Measurements from ENCODE around the gene USP22. TPM values are rescaled to one million over a fixed set of nuclear protein-coding genes. Genes with fewer than 3 reads are reported as not detected.
A peak's percentile ranks its signal among the peaks of the same experiment; 100 is the strongest.

Gene USP22
- total RNA-seq, 4 donors from 2014 or later, result 61.7 to 91.2 (median 78.0) TPM

- Histone ChIP-seq H3K9me3 (no peaks in the 10 kb centered on the region), H3K4me3 (no peak overlapping the region), H3K36me3 (no peaks in the 10 kb centered on the region), H3K27ac (no peak overlapping the region), H3K4me1 (no peaks in the 10 kb centered on the region), H3K27me3 (peaks cover 0 to 4% (median 0%) of the 10 kb centered on the region in 4 donors)
- TF ChIP-seq POLR2A (IDR thresholded peaks at IDR 0.05) (no peak), CTCF (IDR thresholded peaks at IDR 0.05) (no peak)
- DNase-seq, result no peak
- intact Hi-C loops (cut with DNase I), result no loop called here
- WGBS, 2 donors, result 79 to 83% methylated on average over 1 of the region's 1 CpG
Measured at GRCh38 chr17:20965492-20965891, 77.3 kb downstream of the USP22 start.

- no peak for DNase-seq
- Histone ChIP-seq H3K27ac (no peak overlapping the region), H3K27me3 (peaks cover 0 to 4% (median 0%) of the 10 kb centered on the region in 4 donors), H3K9me3 (no peaks in the 10 kb centered on the region), H3K4me3 (no peak overlapping the region), H3K36me3 (no peaks in the 10 kb centered on the region), H3K4me1 (no peaks in the 10 kb centered on the region)
- 40 to 42% methylated on average over 5 of the region's 5 CpGs for WGBS, 2 donors
- intact Hi-C loops (cut with DNase I), result no loop called here
- TF ChIP-seq CTCF (IDR thresholded peaks at IDR 0.05) (no peak), POLR2A (IDR thresholded peaks at IDR 0.05) (no peak)
Measured at GRCh38 chr17:20961586-20961985, 81.2 kb downstream of the USP22 start.

GRCh38 chr17:20960871-20961270 is 81.9 kb downstream of the USP22 start:
- Histone ChIP-seq H3K27me3 (peaks cover 0 to 4% (median 0%) of the 10 kb centered on the region in 4 donors), H3K4me1 (peaks cover 0 to 3% (median 0%) of the 10 kb centered on the region in 3 donors), H3K9me3 (no peaks in the 10 kb centered on the region), H3K36me3 (no peaks in the 10 kb centered on the region), H3K27ac (no peak overlapping the region), H3K4me3 (no peak overlapping the region)
- no peak for DNase-seq
- intact Hi-C loops (cut with DNase I), result no loop called here
- no peak for TF ChIP-seq POLR2A (IDR thresholded peaks at IDR 0.05)
- TF ChIP-seq CTCF (IDR thresholded peaks at IDR 0.05), result no peak
- WGBS, 2 donors, result 78 to 88% methylated on average over 7 of the region's 7 CpGs

- Histone ChIP-seq H3K4me1 (peaks cover 0 to 17% (median 5%) of the 10 kb centered on the region in 3 donors), H3K36me3 (no peaks in the 10 kb centered on the region), H3K27me3 (no peaks in the 10 kb centered on the region), H3K4me3 (no peak overlapping the region), H3K27ac (peak overlapping the region in 2 of 4 donors; percentile 62 to 67), H3K9me3 (no peaks in the 10 kb centered on the region)
- intact Hi-C loops (cut with DNase I), result no loop called here
- DNase-seq, result no peak
- WGBS, 2 donors, result 35 to 43% methylated on average over 6 of the region's 6 CpGs
- TF ChIP-seq CTCF (IDR thresholded peaks at IDR 0.05), result no peak
- no peak for TF ChIP-seq POLR2A (IDR thresholded peaks at IDR 0.05)
Measured at GRCh38 chr17:20955427-20956323, 87.1 kb downstream of the USP22 start.

- H3K4me3 ChIP-seq, result no peak overlapping the region
- WGBS, 2 donors, result 71 to 81% methylated on average over 4 of the region's 4 CpGs
- no peaks in the 10 kb centered on the region for H3K36me3 ChIP-seq
- H3K4me1 ChIP-seq, result peaks cover 0 to 17% (median 5%) of the 10 kb centered on the region in 3 donors
- DNase-seq, result no peak
- intact Hi-C loops (cut with DNase I), result no loop called here
- H3K9me3 ChIP-seq, result no peaks in the 10 kb centered on the region
- no peaks in the 10 kb centered on the region for H3K27me3 ChIP-seq
- no peak for TF ChIP-seq POLR2A (IDR thresholded peaks at IDR 0.05)
- TF ChIP-seq CTCF (IDR thresholded peaks at IDR 0.05), result no peak
- peak overlapping the region in 1 of 4 donors; percentile 62 for H3K27ac ChIP-seq
Measured at GRCh38 chr17:20954794-20955193, 88.0 kb downstream of the USP22 start.

Data from esophagus squamous epithelium (tissue), 5 donors.